Measurements from ENCODE around the gene ANGPT4.
A peak's percentile ranks its signal among the peaks of the same experiment; 100 is the strongest.

ANGPT4 gene

GRCh38 chr20:959996-960615, 44.0 kb upstream of the ANGPT4 start:
- no peak overlapping the region for H3K4me3 ChIP-seq (ENCODE audit: low read depth, low read length)
- H3K9me3 ChIP-seq (ENCODE audit: severe bottlenecking): no peaks in the 10 kb centered on the region
- H3K36me3 ChIP-seq: no peaks in the 10 kb centered on the region
- no peaks in the 10 kb centered on the region for H3K27me3 ChIP-seq (ENCODE audit: insufficient read depth, low read depth, severe bottlenecking)
- DNase-seq: no peak
- no peak overlapping the region for H3K27ac ChIP-seq
- TF ChIP-seq, protein P1, sequence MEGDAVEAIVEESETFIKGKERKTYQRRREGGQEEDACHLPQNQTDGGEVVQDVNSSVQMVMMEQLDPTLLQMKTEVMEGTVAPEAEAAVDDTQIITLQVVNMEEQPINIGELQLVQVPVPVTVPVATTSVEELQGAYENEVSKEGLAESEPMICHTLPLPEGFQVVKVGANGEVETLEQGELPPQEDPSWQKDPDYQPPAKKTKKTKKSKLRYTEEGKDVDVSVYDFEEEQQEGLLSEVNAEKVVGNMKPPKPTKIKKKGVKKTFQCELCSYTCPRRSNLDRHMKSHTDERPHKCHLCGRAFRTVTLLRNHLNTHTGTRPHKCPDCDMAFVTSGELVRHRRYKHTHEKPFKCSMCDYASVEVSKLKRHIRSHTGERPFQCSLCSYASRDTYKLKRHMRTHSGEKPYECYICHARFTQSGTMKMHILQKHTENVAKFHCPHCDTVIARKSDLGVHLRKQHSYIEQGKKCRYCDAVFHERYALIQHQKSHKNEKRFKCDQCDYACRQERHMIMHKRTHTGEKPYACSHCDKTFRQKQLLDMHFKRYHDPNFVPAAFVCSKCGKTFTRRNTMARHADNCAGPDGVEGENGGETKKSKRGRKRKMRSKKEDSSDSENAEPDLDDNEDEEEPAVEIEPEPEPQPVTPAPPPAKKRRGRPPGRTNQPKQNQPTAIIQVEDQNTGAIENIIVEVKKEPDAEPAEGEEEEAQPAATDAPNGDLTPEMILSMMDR (IDR thresholded peaks at IDR 0.05; ENCODE audit: low read depth, low read length): no peak

- no peak for DNase-seq
- no peak overlapping the region for H3K4me3 ChIP-seq (ENCODE audit: low read depth, low read length)
- H3K9me3 ChIP-seq (ENCODE audit: severe bottlenecking): no peaks in the 10 kb centered on the region
- H3K36me3 ChIP-seq: no peaks in the 10 kb centered on the region
- no peak overlapping the region for H3K27ac ChIP-seq
- TF ChIP-seq, protein P1 (IDR thresholded peaks at IDR 0.05; ENCODE audit: low read depth, low read length): 0 out of 2 replicates have a peak, but pooled peaks have one; percentile 20
- no peaks in the 10 kb centered on the region for H3K27me3 ChIP-seq (ENCODE audit: insufficient read depth, low read depth, severe bottlenecking)
Observed at GRCh38 chr20:958936-959815, 43.0 kb upstream of the ANGPT4 start.

GRCh38 chr20:957544-957943, 41.4 kb upstream of the ANGPT4 start:
- TF ChIP-seq, protein P1 (IDR thresholded peaks at IDR 0.05; ENCODE audit: low read depth, low read length): peak; percentile 24
- H3K9me3 ChIP-seq (ENCODE audit: severe bottlenecking): no peaks in the 10 kb centered on the region

GRCh38 chr20:956330-956951, 40.3 kb upstream of the ANGPT4 start:
- H3K36me3 ChIP-seq: no peaks in the 10 kb centered on the region
- H3K4me3 ChIP-seq (ENCODE audit: low read depth, low read length): no peak overlapping the region
- peak; percentile 77 for DNase-seq
- TF ChIP-seq, protein P1 (IDR thresholded peaks at IDR 0.05; ENCODE audit: low read depth, low read length): peak; percentile 96
- no peaks in the 10 kb centered on the region for H3K9me3 ChIP-seq (ENCODE audit: severe bottlenecking)
- no peak overlapping the region for H3K27ac ChIP-seq
- H3K27me3 ChIP-seq (ENCODE audit: insufficient read depth, low read depth, severe bottlenecking): no peaks in the 10 kb centered on the region

More at GRCh38 chr20:957544-957943, 41.4 kb upstream of the ANGPT4 start:
- no peak for DNase-seq
- Histone ChIP-seq H3K27ac (no peak overlapping the region), H3K27me3 (ENCODE audit: insufficient read depth, low read depth, severe bottlenecking) (no peaks in the 10 kb centered on the region), H3K4me3 (ENCODE audit: low read depth, low read length) (no peak overlapping the region), H3K36me3 (no peaks in the 10 kb centered on the region)

DNA sequence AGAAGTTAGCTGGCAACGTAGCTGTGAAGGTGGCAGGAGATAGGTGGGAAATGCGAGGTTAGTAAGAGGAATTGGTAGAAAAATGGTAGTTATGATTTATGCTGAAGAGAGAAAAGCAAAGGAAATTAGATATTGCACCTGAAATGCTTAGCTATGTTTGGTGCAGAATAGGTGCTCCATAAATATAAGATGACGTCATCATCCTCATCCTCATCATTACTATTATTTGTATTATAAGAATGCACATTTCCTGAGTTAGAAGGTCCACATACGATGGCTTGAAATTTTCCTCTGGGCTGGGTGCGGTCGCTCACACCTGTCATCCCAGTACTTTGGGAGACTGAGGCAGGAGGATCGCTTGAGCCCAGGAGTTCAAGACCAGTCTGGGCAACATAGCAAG, 39.5 kb upstream of the ANGPT4 start:
- TF ChIP-seq, protein P1 (IDR thresholded peaks at IDR 0.05; ENCODE audit: low read depth, low read length): no peak
- Histone ChIP-seq H3K27me3 (ENCODE audit: insufficient read depth, low read depth, severe bottlenecking) (no peaks in the 10 kb centered on the region), H3K36me3 (no peaks in the 10 kb centered on the region), H3K4me3 (ENCODE audit: low read depth, low read length) (no peak overlapping the region), H3K9me3 (ENCODE audit: severe bottlenecking) (no peaks in the 10 kb centered on the region), H3K27ac (no peak overlapping the region)
- no peak for DNase-seq

Measured in WERI-Rb-1 (cell line).